ENCODE measurements around the gene MGME1.

DNA sequence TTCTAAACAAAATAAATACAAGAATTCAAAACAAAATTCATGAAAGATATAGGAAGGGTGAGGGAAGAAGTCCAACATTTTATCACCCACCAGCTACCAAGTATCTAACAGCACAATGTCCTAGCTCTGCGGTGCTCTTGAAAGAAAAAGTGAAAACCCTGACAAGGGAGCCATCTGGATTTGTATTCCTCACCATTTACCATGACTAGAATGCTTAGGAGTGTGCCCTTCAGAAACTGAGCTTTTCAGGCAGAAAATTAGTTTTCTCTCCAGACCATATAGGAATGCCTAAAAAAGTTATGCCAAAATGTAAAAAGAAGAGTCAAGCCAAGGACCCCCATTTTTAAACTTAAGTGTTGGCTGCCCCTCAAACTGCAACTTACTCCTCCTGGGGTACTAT lies 4.7 kb upstream of the MGME1 start:
- TF ChIP-seq, protein P1, sequence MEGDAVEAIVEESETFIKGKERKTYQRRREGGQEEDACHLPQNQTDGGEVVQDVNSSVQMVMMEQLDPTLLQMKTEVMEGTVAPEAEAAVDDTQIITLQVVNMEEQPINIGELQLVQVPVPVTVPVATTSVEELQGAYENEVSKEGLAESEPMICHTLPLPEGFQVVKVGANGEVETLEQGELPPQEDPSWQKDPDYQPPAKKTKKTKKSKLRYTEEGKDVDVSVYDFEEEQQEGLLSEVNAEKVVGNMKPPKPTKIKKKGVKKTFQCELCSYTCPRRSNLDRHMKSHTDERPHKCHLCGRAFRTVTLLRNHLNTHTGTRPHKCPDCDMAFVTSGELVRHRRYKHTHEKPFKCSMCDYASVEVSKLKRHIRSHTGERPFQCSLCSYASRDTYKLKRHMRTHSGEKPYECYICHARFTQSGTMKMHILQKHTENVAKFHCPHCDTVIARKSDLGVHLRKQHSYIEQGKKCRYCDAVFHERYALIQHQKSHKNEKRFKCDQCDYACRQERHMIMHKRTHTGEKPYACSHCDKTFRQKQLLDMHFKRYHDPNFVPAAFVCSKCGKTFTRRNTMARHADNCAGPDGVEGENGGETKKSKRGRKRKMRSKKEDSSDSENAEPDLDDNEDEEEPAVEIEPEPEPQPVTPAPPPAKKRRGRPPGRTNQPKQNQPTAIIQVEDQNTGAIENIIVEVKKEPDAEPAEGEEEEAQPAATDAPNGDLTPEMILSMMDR (conservative IDR thresholded peaks at IDR 0.05): no peak
- no peak for TF ChIP-seq EZH2 (IDR thresholded peaks at IDR 0.05; ENCODE audit: low read depth)
